Endometrium (tissue), 2 donors: ENCODE data around the gene TOX3.

Source experiments
- FAIRE-seq: peaks from 2 replicates; lab custom pipeline; 2012; peaks lifted over from hg19 to GRCh38; lab: Jason Lieb, UNC
- donor health status: control.
- donor health status: control.

Gene TOX3

DNA sequence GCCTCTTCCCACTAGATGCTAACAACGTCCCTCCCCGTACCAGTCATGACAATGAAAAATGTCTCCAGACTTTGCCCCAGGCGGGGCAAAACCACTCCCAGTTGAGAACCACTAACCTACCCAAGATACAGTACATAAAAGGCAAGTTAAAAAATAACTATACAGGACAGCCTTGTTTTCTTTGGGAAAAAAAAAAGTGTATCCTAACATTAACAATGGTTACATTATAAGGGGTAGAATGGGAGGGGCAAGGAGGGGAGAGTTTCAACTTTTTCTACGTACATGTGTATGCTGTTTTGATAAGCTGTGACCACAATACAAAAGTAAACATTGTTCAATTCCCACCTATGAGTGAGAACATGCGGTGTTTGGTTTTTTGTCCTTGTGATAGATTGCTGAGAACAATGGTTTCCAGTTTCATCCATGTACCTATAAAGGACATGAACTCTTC lies 94.9 kb downstream of the TOX3 start:
- no peak for FAIRE-seq

GRCh38 chr16:52450916-52451315 lies 96.0 kb downstream of the TOX3 start:
- FAIRE-seq, result no peak

DNA sequence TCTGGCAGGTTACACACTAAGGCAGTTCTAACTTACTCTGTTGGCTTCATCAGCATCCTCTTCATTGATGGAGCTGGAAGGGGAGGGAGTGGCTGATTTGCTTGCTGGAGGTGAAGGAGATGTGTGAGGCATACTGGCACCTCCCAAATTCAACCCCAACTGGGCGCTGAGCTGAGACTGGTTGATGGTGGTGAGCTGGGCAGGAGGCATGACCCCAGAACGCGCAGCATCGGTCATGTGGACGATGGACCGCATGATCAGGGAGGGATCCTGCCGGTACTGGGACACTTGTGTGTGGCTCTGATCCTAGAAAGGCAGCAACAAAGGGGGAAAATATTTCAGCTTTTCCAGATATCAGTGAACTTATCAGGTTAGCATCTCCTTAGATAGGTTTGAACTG lies 96.7 kb downstream of the TOX3 start:
- no peak for FAIRE-seq

GRCh38 chr16:52446080-52446479 lies 100.9 kb downstream of the TOX3 start:
- no peak for FAIRE-seq

- FAIRE-seq, result no peak
These were observed 105.1 kb downstream of the TOX3 start for GRCh38 chr16:52441886-52442285.

GRCh38 chr16:52440248-52440647 lies 106.7 kb downstream of the TOX3 start:
- no peak for FAIRE-seq

DNA sequence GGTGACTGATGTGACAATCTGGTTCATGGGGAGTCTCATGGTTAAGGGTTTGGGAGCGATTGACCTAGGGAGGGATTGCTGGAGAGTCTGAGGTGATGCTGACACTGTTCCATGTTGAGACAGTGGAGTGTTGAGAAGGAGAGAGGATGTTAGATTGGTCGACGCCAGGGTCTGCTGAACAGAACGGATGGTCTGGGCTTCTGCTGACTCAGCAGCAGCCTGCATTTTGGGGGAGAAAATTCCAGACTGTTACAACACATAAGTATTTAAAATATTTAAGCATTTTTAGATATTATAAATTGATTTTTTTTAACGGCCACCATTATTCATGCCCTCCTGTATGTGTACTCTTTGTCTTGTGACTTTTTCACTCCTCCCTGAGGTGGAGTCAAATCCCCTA lies 107.2 kb downstream of the TOX3 start:
- FAIRE-seq, result no peak

DNA sequence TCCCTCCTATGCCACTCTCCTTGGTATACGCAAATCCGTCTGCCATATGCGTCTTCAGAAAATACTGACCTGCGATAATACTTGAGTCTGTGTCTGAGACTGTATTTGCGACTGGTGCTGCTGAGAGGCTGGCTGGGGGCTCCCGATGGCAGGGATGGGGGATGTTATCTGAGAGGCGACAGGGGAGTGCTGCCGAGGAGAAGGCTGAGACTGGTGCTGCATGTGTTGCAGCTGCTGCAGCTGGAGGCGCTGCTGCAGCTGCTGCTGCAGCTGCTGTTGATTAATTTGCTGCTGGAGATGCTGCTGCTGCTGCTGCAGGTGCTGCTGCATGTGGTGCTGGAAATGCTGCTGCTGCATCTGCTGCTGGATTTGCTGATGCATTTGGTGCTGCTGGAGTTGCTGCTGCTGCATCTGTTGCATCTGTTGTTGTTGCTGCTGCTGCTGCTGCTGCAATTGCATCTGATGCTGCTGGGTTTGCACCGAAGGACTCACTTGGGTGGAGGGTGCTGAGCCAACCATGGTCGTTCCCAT lies 107.7 kb downstream of the TOX3 start:
- FAIRE-seq, result no peak

- FAIRE-seq, result no peak
These were observed 109.7 kb downstream of the TOX3 start for GRCh38 chr16:52437277-52437670.

DNA sequence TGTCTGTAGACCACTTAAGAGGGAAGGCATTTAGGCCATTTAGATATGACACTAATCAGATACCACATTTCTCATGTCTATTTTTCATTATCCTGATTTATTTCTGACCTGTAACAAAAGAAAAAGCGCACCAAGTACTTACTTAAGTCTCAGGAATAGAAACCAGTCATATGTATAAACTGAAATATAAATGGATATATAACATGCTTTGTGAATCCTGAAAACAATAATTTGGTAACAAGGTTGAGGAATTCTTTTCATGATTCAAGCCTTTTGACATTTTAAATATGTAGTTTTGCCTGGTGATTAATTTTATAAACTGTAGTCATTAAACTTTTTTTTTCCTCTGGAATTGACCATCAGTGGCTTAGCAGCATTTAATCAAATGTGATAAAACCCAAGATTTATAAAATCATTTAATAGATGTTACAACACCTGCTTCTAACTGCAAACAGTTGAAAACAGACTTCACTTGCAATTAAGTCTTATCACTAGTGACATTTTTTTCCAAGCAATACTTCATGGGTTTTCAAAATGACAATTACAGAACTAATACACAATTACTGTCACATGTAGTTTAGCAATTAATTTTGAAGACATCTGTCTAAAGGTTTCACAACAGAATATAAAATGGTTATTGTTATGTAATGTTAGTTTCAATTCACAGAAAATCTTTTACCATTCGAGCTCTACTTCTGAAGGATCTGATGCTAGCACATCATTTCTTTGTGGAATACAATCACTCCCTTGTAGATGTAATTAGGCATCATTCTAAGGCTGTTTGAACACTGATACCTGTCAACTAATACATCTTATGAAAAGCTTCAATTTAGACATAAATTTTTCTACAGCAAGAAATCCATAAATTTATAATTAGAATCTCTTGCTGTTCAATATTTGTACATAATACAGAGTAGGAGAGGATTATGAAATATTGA lies 110.3 kb downstream of the TOX3 start:
- FAIRE-seq, result no peak

- FAIRE-seq, result no peak
These were observed 112.7 kb downstream of the TOX3 start for GRCh38 chr16:52434224-52434623.

- FAIRE-seq, result no peak
These were observed 113.3 kb downstream of the TOX3 start for GRCh38 chr16:52433643-52434042.

GRCh38 chr16:52424591-52424990 lies 122.4 kb downstream of the TOX3 start:
- FAIRE-seq, result no peak

GRCh38 chr16:52422307-52422706 lies 124.6 kb downstream of the TOX3 start:
- no peak for FAIRE-seq

GRCh38 chr16:52418201-52418600 lies 128.7 kb downstream of the TOX3 start:
- FAIRE-seq, result no peak

GRCh38 chr16:52416888-52417287 lies 130.1 kb downstream of the TOX3 start:
- no peak for FAIRE-seq

DNA sequence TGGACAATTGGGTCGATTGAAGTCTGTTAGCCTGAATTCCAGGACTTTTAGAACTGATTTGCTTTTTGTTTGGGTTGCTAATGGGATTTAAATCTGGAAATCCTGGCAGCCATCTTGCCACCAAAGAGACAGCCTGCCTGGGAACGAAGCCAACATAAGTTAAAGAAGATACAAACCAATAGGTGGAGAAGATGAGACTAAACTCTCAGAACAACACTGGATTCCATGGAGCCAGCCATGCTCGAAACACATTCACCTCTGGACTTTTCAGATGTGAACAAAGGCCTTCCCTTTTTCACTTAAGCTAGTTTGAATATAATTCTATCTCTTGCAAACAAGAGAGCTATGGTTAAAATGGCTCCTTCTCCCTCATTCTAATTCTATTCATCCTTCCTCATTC lies 135.9 kb downstream of the TOX3 start:
- no peak for FAIRE-seq

DNA sequence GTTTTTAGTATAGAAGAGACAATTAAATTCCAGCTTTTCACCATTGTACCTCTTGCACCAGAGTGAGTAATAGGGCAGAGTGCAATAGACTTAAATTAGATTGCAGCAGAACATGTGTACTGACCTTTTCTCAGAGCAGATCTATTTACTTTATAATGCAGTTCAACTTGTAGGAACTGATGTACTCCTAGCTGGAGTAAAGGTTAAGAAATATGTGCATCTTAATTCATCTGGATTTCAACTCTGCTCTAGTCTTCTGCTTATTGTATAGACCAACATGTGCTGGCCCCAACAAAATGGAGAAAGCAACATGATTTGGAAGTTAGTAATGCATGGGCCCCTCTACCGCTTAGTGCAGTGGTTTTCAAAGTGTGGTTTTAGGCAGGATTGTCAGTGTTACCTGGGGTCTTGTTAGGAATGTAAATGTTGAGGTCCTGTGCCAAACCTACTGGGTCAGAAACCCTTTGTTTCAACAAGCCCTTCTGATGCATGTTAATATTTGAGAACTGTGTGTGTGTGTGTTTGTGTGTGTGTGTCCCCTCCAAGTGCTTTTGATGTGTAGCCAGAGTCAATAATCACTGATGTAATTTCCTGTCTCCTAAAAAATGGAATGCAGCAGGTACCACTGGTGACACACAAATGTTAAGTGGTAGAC lies 138.6 kb downstream of the TOX3 start:
- FAIRE-seq, result no peak

DNA sequence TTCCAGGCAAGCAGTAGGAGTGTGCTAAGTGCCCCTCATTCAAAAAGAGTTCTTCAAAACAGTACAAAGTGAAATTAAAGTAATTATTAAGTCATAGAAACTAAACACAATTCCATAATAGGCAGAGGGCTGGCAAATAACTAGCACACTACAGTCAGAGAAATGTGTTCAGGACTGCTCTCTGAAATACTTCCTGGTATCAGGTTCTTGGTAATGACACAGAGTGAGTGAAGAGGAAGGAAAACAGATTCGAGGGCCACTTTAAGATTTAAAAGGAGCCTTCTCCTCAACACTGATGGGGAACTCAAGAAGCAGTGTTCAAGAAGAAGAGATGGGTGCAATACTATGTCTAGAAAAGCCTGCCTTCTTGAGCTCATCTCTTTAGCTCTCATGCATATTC lies 139.2 kb downstream of the TOX3 start:
- no peak for FAIRE-seq

DNA sequence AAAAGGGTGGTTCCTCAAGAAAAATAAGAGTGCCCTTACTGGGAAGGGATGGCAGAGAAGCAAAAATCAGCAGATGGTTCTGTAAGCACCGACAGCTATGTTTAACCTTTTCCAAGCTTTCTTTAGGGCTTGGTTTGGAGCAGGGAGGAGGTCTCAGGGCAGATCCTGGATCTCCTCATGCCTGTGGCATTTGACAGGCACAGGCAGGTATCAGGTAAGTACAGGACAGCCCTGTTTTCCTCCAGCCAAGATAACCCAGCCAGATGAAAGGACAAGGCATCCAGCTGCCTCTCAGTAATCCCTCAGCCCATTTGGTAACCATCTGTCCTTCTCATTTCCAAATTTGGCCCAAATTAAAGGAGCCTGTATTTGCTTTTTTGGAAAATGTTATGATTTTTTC lies 141.5 kb downstream of the TOX3 start:
- FAIRE-seq, result no peak

DNA sequence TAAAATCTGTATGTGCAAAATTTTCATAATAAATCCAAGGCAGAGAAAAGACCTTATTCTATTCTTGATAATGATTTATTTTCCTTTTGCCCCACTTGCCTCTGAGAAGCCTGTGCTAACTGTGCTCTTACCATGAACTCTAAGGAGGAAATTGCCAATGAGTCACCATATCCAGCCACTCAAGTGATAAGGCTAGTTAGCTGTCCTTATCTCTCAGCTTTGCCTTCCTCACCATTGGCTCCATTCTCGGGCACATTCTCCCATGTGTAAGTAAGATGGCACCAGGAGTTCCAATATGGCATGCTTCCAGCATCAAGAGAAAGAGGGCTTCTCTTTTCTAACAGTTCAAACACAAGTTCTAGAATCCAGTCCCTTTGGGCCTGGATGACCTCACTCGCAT lies 142.4 kb downstream of the TOX3 start:
- FAIRE-seq, result no peak

- no peak for FAIRE-seq
These were observed 147.8 kb downstream of the TOX3 start for GRCh38 chr16:52399116-52399515.

DNA sequence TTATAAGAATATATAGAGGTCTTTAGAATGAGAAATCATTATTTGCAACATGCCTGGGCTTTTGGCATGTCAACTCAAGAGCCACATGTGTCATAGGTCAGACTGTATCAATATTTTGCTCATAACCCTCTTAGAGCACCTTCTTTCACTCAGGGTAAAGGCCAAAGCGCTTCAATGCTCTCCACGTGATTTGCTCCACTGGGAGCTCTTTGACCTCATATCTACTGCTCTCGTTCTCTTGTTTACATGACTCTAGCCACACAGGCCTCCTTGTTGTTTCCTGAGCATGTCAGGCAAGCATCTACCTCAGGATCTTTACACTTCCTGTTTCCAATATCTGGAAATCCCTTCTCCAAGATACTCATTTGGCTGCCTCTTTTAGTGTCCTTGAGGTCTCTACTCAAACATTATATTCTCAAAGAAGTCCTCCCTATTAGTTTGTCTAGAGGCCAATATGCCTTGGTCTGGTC lies 148.4 kb downstream of the TOX3 start:
- no peak for FAIRE-seq
